HepG2 (cell line): ENCODE measurements around the gene TSKU. TPM values are rescaled to one million over a fixed set of nuclear protein-coding genes. Genes with fewer than 3 reads are reported as not detected.

Experiments used
- ATAC-seq: fragments of 200-7000 bp; cut with Tn5 transposase; 3 replicates; pipeline ENCODE4 v1.9.1; 2020; ENCODE audit warnings: mild to moderate bottlenecking, moderate library complexity
- BruUV-seq: library from RNA; stranded (reverse); fragments of 400-500 nt; replicated peaks from 2 replicates; lab custom pipeline; 2021; lab: Mats Ljungman, UMichigan
- CTCF ChIA-PET: fragments of 300-600 bp; formaldehyde crosslinking; extraction: SDS; loops from one replicate; lab custom pipeline; 2021; ENCODE audit warnings: low total read pairs, inconsistent platforms, low intra/inter-chr PET ratio; lab: Yijun Ruan, JAX
- POLR2A ChIA-PET: fragments of 350-600 bp; sonication (Branson Sonifier 250); formaldehyde crosslinking; loops from one replicate; lab custom pipeline; 2020; ENCODE audit warnings: antibody characterized with exemption, inconsistent platforms; lab: Yijun Ruan, JAX
- DNase-seq: peaks from one replicate; pipeline ENCODE4 v3.0.0-alpha.2; 2015; ENCODE audit warnings: low spot score
- FAIRE-seq: peaks from 3 replicates; lab custom pipeline; 2011; peaks lifted over from hg19 to GRCh38; lab: Jason Lieb, UNC
- H2AFZ ChIP-seq: one replicate; pipeline ENCODE4 v1.6.1; 2011; ENCODE audit warnings: low read length, inconsistent platforms
- H3K27ac ChIP-seq: fragments of 300-600 bp; 3 replicates; pipeline ENCODE4 v1.8.0; 2011; ENCODE audit warnings: mixed run types, mild to moderate bottlenecking, mixed read lengths, low read length, inconsistent platforms; ENCODE audit not compliant: insufficient read depth; ENCODE audit errors: extremely low read length
- H3K27me3 ChIP-seq, 2 experiments: fragments of 200-600 bp in 1 of 2; 2 replicates in 1 of 2; 3 replicates in 1 of 2; pipeline versions ENCODE4 v1.6.0 to v1.8.0; 2011; ENCODE audit warnings: low read length in 2 of 2, mild to moderate bottlenecking in 2 of 2, moderate library complexity in 2 of 2, inconsistent platforms in 1 of 2; ENCODE audit not compliant: insufficient read depth in 2 of 2, control insufficient read depth in 1 of 2
- H3K36me3 ChIP-seq, 2 experiments: fragments of 200-600 bp in 1 of 2; replicated peaks in 1 of 2; 2 replicates in 1 of 2; 3 replicates in 1 of 2; pipeline versions ENCODE4 v1.5.1 to v1.8.0; 2011; ENCODE audit warnings: low read length in 2 of 2, inconsistent platforms in 1 of 2; ENCODE audit not compliant: insufficient read depth in 2 of 2, control insufficient read depth in 1 of 2
- H3K4me1 ChIP-seq: 2 replicates; pipeline ENCODE4 v1.5.1; 2012; ENCODE audit warnings: low read length, inconsistent platforms; ENCODE audit not compliant: insufficient read depth
- H3K4me2 ChIP-seq: 2 replicates; pipeline ENCODE4 v1.6.0; 2011; ENCODE audit warnings: low read depth, low read length, inconsistent platforms
- H3K4me3 ChIP-seq, 3 experiments: fragments of 200-600 bp in 1 of 3; sonication (generic), shearing (Covaris generic) in 1 of 3; replicated peaks in 1 of 3; 2 replicates each; pipeline ENCODE4 v1.5.1; 2011 to 2016; ENCODE audit warnings: low read length in 3 of 3, inconsistent platforms in 2 of 3, low read depth in 2 of 3, mild to moderate bottlenecking in 2 of 3, control low read depth in 1 of 3, mixed read lengths in 1 of 3; ENCODE audit not compliant: insufficient read depth in 1 of 3
- H3K79me2 ChIP-seq: one replicate; pipeline ENCODE4 v1.6.1; 2011; ENCODE audit warnings: low read length, inconsistent platforms; ENCODE audit not compliant: insufficient read depth
- H3K9ac ChIP-seq: 2 replicates; pipeline ENCODE4 v1.6.0; 2011; ENCODE audit warnings: mild to moderate bottlenecking, low read depth, low read length, inconsistent platforms; ENCODE audit not compliant: insufficient read depth
- H3K9me3 ChIP-seq: 2 replicates; pipeline ENCODE4 v1.5.1; 2012; ENCODE audit warnings: mild to moderate bottlenecking, low read length
- H4K20me1 ChIP-seq: 2 replicates; pipeline ENCODE4 v1.6.0; 2011; ENCODE audit warnings: inconsistent platforms, mild to moderate bottlenecking, low read length, moderate library complexity; ENCODE audit not compliant: insufficient read depth
- ATF7-NPFF ChIP-seq: sonication (generic); formaldehyde crosslinking; IDR thresholded peaks from 2 replicates; pipeline ENCODE4 v1.8.1; 2023; ENCODE audit warnings: mild to moderate bottlenecking, low read depth, missing genetic modification reagents, moderate library complexity
- DPF2 ChIP-seq: sonication (generic); formaldehyde crosslinking; IDR thresholded peaks from 2 replicates; pipeline ENCODE4 v1.4.0; 2020; ENCODE audit warnings: mild to moderate bottlenecking, low read depth, missing genetic modification reagents, borderline replicate concordance
- FOXK1 ChIP-seq: sonication (generic); formaldehyde crosslinking; IDR thresholded peaks from 2 replicates; pipeline ENCODE4 v1.4.0; 2020; ENCODE audit warnings: low read depth, missing genetic modification reagents, borderline replicate concordance
- GTF3A ChIP-seq: sonication (generic); formaldehyde crosslinking; conservative IDR thresholded peaks from 2 replicates; pipeline ENCODE4 v1.4.0; 2020; ENCODE audit warnings: mild to moderate bottlenecking, missing genetic modification reagents
- ZC3H13 ChIP-seq: sonication (generic); formaldehyde crosslinking; IDR thresholded peaks from 2 replicates; pipeline ENCODE4 v1.8.1; 2023; ENCODE audit warnings: mild to moderate bottlenecking, missing genetic modification reagents, moderate library complexity
- ZFP62 ChIP-seq: sonication (generic); formaldehyde crosslinking; IDR thresholded peaks from 2 replicates; pipeline ENCODE4 v1.4.0; 2020; ENCODE audit warnings: missing genetic modification reagents
- ZNF883 ChIP-seq: sonication (generic); formaldehyde crosslinking; IDR thresholded peaks from 2 replicates; pipeline ENCODE4 v1.5.1; 2020; ENCODE audit warnings: mild to moderate bottlenecking, missing genetic modification reagents; ENCODE audit errors: not compliant biosample characterization
- WGBS: methylation state at CpG from one replicate; pipeline ENCODE4 v1.1.6; 2017; ENCODE audit warnings: low lambda C conversion rate; 5-methylcytosine and 5-hydroxymethylcytosine counted together
- in situ Hi-C: cut with HindIII; loops from 2 replicates; pipeline ENCODE4 v1.10.0; 2017; ENCODE audit warnings: low pct_unique_long_range_greater_than_20kb; ENCODE audit not compliant: extremely low pct_ligation_motif_present
- intact Hi-C: fragments of 100-400 bp; cut with micrococcal nuclease; formaldehyde crosslinking; loops from one replicate; pipeline ENCODE4 v1.10.0; 2022; ENCODE audit not compliant: unreplicated experiment
- polyA plus RNA-seq, 8 experiments: library from polyadenylated mRNA; depleted of rRNA in 3 of 8; stranded (reverse) in 7 of 8; unstranded in 1 of 8; fragments of >200 nt; fragmentation: Illumina TruSeq in 4 of 8; extraction: Trizol in 4 of 8; gene quantifications; 2 replicates each; pipeline versions ENCODE4 v1.2.1 to v1.2.3, GENCODE V29; 2011 to 2016; ENCODE audit warnings: low read depth in 4 of 8, missing spikeins in 1 of 8, mixed read lengths in 1 of 8; ENCODE audit not compliant: insufficient read depth in 1 of 8
- total RNA-seq, 5 experiments: library from RNA; depleted of rRNA; stranded (reverse); fragments of >200 nt; fragmentation: Illumina TruSeq; extraction: Trizol; gene quantifications; 2 replicates each; pipeline ENCODE4 v1.2.3, GENCODE V29; 2016; ENCODE audit warnings: low read depth in 1 of 5
- TF ChIP-seq, protein P1 (sequence below): sonication (generic); formaldehyde crosslinking; IDR thresholded peaks from 2 replicates; pipeline ENCODE4 v1.4.0; 2020; ENCODE audit warnings: missing genetic modification reagents, borderline replicate concordance
- TF ChIP-seq, protein P2 (sequence below): sonication (generic); formaldehyde crosslinking; IDR thresholded peaks from 2 replicates; pipeline ENCODE4 v1.4.0; 2020; ENCODE audit warnings: missing genetic modification reagents, borderline replicate concordance
- TF ChIP-seq, protein P3 (sequence below): sonication (generic); formaldehyde crosslinking; IDR thresholded peaks from 2 replicates; pipeline ENCODE4 v1.4.0; 2020; ENCODE audit warnings: mild to moderate bottlenecking, low read depth, missing genetic modification reagents
- TF ChIP-seq, protein P4 (sequence below): fragments of 450-650 bp; IDR thresholded peaks from 2 replicates; pipeline ENCODE4 v1.6.1; 2017; ENCODE audit warnings: mild to moderate bottlenecking

TSKU gene
- total and polyA plus RNA-seq, 2 of the 13 experiments (the other 11 are each of a cell fraction or from before 2014, with no cell fraction given): 20.3 to 21.4 TPM

- TF ChIP-seq, protein P1, sequence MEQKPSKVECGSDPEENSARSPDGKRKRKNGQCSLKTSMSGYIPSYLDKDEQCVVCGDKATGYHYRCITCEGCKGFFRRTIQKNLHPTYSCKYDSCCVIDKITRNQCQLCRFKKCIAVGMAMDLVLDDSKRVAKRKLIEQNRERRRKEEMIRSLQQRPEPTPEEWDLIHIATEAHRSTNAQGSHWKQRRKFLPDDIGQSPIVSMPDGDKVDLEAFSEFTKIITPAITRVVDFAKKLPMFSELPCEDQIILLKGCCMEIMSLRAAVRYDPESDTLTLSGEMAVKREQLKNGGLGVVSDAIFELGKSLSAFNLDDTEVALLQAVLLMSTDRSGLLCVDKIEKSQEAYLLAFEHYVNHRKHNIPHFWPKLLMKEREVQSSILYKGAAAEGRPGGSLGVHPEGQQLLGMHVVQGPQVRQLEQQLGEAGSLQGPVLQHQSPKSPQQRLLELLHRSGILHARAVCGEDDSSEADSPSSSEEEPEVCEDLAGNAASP: 0 out of 2 replicates have a peak, but pooled peaks have one; percentile 19
- no peak for TF ChIP-seq ZNF883 (CRISPR knock-in tag)
- TF ChIP-seq, protein P2, sequence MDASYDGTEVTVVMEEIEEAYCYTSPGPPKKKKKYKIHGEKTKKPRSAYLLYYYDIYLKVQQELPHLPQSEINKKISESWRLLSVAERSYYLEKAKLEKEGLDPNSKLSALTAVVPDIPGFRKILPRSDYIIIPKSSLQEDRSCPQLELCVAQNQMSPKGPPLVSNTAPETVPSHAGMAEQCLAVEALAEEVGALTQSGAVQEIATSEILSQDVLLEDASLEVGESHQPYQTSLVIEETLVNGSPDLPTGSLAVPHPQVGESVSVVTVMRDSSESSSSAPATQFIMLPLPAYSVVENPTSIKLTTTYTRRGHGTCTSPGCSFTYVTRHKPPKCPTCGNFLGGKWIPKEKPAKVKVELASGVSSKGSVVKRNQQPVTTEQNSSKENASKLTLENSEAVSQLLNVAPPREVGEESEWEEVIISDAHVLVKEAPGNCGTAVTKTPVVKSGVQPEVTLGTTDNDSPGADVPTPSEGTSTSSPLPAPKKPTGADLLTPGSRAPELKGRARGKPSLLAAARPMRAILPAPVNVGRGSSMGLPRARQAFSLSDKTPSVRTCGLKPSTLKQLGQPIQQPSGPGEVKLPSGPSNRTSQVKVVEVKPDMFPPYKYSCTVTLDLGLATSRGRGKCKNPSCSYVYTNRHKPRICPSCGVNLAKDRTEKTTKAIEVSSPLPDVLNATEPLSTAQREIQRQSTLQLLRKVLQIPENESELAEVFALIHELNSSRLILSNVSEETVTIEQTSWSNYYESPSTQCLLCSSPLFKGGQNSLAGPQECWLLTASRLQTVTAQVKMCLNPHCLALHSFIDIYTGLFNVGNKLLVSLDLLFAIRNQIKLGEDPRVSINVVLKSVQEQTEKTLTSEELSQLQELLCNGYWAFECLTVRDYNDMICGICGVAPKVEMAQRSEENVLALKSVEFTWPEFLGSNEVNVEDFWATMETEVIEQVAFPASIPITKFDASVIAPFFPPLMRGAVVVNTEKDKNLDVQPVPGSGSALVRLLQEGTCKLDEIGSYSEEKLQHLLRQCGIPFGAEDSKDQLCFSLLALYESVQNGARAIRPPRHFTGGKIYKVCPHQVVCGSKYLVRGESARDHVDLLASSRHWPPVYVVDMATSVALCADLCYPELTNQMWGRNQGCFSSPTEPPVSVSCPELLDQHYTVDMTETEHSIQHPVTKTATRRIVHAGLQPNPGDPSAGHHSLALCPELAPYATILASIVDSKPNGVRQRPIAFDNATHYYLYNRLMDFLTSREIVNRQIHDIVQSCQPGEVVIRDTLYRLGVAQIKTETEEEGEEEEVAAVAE (CRISPR knock-in tag): 0 out of 2 replicates have a peak, but pooled peaks have one; percentile 34
These were observed 10.9 kb upstream of the TSKU start (continued) for GRCh38 chr11:76772100-76772782.

GRCh38 chr11:76772783-76773106 is 10.4 kb upstream of the TSKU start:
- H3K4me3 ChIP-seq: peak overlapping the region in 2 of 3 experiments; percentile 15 to 30; a peak in 2 of 6 replicates
- ChIA-PET POLR2A (interaction anchor here (4.6 kb wide), 1 partner anchor 9 kb away, joined by 100 read pairs; the partner anchor contains the start of gene TSKU), CTCF (no interaction called here)
- H3K4me2 ChIP-seq: peak overlapping the region; percentile 78
- no peak overlapping the region for H3K9ac ChIP-seq
- 3% methylated on average over 5 of the region's 5 CpGs for WGBS
- no peak for ATAC-seq
- no peak for FAIRE-seq
- intact Hi-C loops (no loop called here), in situ Hi-C loops (no loop called here)
- peaks cover 11% of the 10 kb centered on the region for H3K9me3 ChIP-seq
- no TSS peak for BruUV-seq
- H3K27ac ChIP-seq: peak overlapping the region; percentile 88
- peaks cover 78% of the 10 kb centered on the region for H3K4me1 ChIP-seq
- H4K20me1 ChIP-seq: no peaks in the 10 kb centered on the region
- H3K36me3 ChIP-seq: no peaks in the 10 kb centered on the region
- no peak overlapping the region for H2AFZ ChIP-seq
- DNase-seq: no peak
- H3K79me2 ChIP-seq: no peaks in the 10 kb centered on the region
- H3K27me3 ChIP-seq: no peaks in the 10 kb centered on the region
- no peak for TF ChIP-seq ZC3H13 (CRISPR knock-in tag)
- TF ChIP-seq, protein P3, sequence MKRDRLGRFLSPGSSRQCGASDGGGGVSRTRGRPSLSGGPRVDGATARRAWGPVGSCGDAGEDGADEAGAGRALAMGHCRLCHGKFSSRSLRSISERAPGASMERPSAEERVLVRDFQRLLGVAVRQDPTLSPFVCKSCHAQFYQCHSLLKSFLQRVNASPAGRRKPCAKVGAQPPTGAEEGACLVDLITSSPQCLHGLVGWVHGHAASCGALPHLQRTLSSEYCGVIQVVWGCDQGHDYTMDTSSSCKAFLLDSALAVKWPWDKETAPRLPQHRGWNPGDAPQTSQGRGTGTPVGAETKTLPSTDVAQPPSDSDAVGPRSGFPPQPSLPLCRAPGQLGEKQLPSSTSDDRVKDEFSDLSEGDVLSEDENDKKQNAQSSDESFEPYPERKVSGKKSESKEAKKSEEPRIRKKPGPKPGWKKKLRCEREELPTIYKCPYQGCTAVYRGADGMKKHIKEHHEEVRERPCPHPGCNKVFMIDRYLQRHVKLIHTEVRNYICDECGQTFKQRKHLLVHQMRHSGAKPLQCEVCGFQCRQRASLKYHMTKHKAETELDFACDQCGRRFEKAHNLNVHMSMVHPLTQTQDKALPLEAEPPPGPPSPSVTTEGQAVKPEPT (CRISPR knock-in tag): no peak
- no peak for TF ChIP-seq DPF2 (CRISPR knock-in tag)
- no peak for TF ChIP-seq GTF3A (CRISPR knock-in tag)
- TF ChIP-seq, protein P4, sequence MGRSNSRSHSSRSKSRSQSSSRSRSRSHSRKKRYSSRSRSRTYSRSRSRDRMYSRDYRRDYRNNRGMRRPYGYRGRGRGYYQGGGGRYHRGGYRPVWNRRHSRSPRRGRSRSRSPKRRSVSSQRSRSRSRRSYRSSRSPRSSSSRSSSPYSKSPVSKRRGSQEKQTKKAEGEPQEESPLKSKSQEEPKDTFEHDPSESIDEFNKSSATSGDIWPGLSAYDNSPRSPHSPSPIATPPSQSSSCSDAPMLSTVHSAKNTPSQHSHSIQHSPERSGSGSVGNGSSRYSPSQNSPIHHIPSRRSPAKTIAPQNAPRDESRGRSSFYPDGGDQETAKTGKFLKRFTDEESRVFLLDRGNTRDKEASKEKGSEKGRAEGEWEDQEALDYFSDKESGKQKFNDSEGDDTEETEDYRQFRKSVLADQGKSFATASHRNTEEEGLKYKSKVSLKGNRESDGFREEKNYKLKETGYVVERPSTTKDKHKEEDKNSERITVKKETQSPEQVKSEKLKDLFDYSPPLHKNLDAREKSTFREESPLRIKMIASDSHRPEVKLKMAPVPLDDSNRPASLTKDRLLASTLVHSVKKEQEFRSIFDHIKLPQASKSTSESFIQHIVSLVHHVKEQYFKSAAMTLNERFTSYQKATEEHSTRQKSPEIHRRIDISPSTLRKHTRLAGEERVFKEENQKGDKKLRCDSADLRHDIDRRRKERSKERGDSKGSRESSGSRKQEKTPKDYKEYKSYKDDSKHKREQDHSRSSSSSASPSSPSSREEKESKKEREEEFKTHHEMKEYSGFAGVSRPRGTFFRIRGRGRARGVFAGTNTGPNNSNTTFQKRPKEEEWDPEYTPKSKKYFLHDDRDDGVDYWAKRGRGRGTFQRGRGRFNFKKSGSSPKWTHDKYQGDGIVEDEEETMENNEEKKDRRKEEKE: no peak
- TF ChIP-seq FOXK1 (CRISPR knock-in tag): no peak
- TF ChIP-seq ATF7-NPFF (CRISPR knock-in tag): no peak
- TF ChIP-seq ZFP62 (CRISPR knock-in tag): no peak
